Measurements from ENCODE around the gene ARL5C. TPM values are rescaled to one million over a fixed set of nuclear protein-coding genes. Genes with fewer than 3 reads are reported as not detected.
A peak's percentile ranks its signal among the peaks of the same experiment; 100 is the strongest.

ARL5C gene
- total RNA-seq, 1 experiment from 2014 or later, result not detected

DNA sequence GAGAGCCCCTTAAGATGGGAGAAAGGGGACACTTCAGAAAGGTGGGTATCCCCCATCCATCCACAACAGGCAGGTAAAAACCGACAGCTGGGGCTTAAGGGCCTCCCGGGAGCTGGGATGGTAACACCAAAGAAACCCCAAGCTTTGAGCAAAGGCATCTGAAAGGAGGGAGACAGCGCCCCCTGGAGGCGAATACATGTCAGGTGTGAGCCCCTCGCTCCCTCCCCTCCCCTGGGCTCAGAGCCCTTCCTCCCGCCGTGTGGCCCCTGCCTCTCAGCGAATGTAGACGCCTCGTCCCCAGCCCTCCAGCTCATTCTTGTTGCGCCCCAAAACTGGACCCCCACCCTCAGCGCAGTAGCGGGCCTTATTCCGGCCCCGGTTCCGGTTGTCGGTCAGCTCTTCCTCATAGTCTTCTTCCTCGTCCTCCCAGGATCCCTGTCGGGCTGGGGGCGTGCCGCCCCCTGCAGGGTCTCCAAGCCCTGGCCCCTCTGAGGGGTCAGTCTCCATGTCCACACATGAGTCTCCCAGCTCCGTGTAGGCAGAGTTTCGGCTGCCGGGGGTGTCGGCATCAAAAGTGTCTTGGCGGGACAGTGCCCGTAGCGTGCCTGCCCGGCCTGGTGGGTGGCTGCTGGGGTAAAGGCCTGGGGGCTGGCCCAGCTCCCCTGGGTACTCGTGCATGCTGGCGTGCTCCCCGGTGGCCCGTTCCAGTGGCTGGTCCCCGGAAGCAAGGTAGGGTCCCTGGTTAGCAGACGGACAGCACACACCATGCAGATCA, 9.1 kb upstream of the ARL5C start:
- Histone ChIP-seq H2AK5ac (ENCODE audit: insufficient read length, low read length) (no peak overlapping the region), H2BK15ac (ENCODE audit: low read depth, low read length) (no peak overlapping the region), H4K5ac (ENCODE audit: insufficient read length, low read depth, low read length) (no peak overlapping the region), H3K9ac (ENCODE audit: extremely low read depth, insufficient read length, low read length) (no peak overlapping the region), H3T11ph (ENCODE audit: low read length) (no peak overlapping the region), H3K4ac (ENCODE audit: low read depth, low read length) (no peak overlapping the region), H3K23ac (ENCODE audit: insufficient read length, low read depth, low read length) (no peak overlapping the region), H3K79me1 (ENCODE audit: insufficient read depth, low read depth, low read length, poor library complexity, severe bottlenecking) (no peaks in the 10 kb centered on the region), H3K27me3 (ENCODE audit: insufficient read depth, low read length) (no peaks in the 10 kb centered on the region), H3K27ac (ENCODE audit: insufficient read length, low read depth, low read length) (no peak overlapping the region), H2AFZ (ENCODE audit: low read length) (no peak overlapping the region), H2BK20ac (ENCODE audit: low read depth, low read length, poor library complexity, severe bottlenecking) (no peak overlapping the region), H2BK120ac (ENCODE audit: low read depth, low read length, poor library complexity, severe bottlenecking) (no peak overlapping the region), H4K91ac (ENCODE audit: insufficient read length, low read depth, low read length) (no peak overlapping the region), H3K14ac (ENCODE audit: insufficient read depth, low read length) (no peak overlapping the region), H4K8ac (replicated peaks; ENCODE audit: insufficient read length, low read depth, low read length) (no peak overlapping the region), H3K23me2 (ENCODE audit: insufficient read length, low read depth, low read length, poor library complexity, severe bottlenecking) (no peaks in the 10 kb centered on the region), H2BK5ac (ENCODE audit: insufficient read length, low read length) (no peak overlapping the region), H3K4me1 (ENCODE audit: insufficient read depth, low read length) (no peaks in the 10 kb centered on the region; the same call in 1 of the 2 replicates), H3K79me2 (ENCODE audit: insufficient read depth, low read length) (no peaks in the 10 kb centered on the region), H4K20me1 (ENCODE audit: control insufficient read depth, insufficient read depth, insufficient read length) (no peaks in the 10 kb centered on the region), H3K18ac (ENCODE audit: insufficient read length, low read depth, low read length) (no peak overlapping the region), H3K4me2 (ENCODE audit: insufficient read depth, insufficient read length, low read length) (no peak overlapping the region), H3K56ac (ENCODE audit: insufficient read length, low read depth, low read length) (no peak overlapping the region), H2BK12ac (ENCODE audit: insufficient read length, low read depth, low read length) (no peak overlapping the region), H3K9me3 (ENCODE audit: control insufficient read depth, low read depth, low read length) (no peaks in the 10 kb centered on the region)
- DNase-seq, result peak; percentile 94
- WGBS (ENCODE audit: extremely low coverage, insufficient read length, low lambda C conversion rate), result no CpG with 5 or more reads among the region's 35 CpGs
- TF ChIP-seq, protein P1, sequence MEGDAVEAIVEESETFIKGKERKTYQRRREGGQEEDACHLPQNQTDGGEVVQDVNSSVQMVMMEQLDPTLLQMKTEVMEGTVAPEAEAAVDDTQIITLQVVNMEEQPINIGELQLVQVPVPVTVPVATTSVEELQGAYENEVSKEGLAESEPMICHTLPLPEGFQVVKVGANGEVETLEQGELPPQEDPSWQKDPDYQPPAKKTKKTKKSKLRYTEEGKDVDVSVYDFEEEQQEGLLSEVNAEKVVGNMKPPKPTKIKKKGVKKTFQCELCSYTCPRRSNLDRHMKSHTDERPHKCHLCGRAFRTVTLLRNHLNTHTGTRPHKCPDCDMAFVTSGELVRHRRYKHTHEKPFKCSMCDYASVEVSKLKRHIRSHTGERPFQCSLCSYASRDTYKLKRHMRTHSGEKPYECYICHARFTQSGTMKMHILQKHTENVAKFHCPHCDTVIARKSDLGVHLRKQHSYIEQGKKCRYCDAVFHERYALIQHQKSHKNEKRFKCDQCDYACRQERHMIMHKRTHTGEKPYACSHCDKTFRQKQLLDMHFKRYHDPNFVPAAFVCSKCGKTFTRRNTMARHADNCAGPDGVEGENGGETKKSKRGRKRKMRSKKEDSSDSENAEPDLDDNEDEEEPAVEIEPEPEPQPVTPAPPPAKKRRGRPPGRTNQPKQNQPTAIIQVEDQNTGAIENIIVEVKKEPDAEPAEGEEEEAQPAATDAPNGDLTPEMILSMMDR (conservative IDR thresholded peaks at IDR 0.05), result peak; percentile 96
- Mint-ChIP-seq H3K27ac (no peak overlapping the region; a peak in 2 of 7 replicates), H3K4me1 (peaks cover 31 to 52% of the 10 kb centered on the region in 2 experiments), H3K4me3 (peak overlapping the region; percentile 36 to 50; a peak in 4 of 5 replicates), H3K9me3 (no peaks in the 10 kb centered on the region), H3K36me3 (ENCODE audit: insufficient read depth in 1 of 3, low read depth in 3 of 3) (peaks cover 7 to 36% (median 11%) of the 10 kb centered on the region in 3 experiments), H3K27me3 (ENCODE audit: low read depth) (peaks cover 6% of the 10 kb centered on the region)
